GF-D8 (cell line): ENCODE data around the gene ZBED6.
"Not testable (repeated sequence)": the region's sequence is repeated elsewhere in the genome, so short reads cannot be mapped to it uniquely, and the experiment has no call there.

Experiments
- DNase-seq: peaks from one replicate; lab custom pipeline; 2025; lab: John Stamatoyannopoulos, UW

Gene ZBED6

GRCh38 chr1:203795441-203796235, at the start of gene ZBED6, which contains the start of gene ZC3H11A:
ZBED6 (plus strand) TSS chr1:203795623; CDS start chr1:203797523, 1,900 bp downstream.
ZC3H11A (plus strand) TSS chr1:203795623; CDS start chr1:203817071, 21,448 bp downstream.
- peak; percentile 94 for DNase-seq

DNA sequence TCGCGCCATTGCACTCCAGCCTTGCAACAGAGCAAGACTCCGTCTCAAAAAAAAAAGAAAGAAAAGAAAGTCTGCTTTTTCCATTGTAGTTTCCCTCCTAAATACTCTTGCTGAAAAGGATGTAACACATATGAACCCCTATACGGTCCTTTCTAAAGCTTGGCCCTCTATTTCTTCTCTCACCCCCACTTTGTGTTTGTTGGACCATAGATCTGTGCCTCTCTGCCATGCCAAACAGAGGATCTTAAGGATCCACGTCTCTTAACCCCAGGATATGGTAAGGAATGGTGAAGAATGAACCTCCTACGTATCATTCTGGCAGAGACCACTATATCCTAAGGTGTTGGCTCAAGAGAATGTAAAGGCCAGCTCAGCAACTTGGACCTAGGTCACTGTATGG, 49.1 kb upstream of the ZBED6 start:
- no peak for DNase-seq

DNA sequence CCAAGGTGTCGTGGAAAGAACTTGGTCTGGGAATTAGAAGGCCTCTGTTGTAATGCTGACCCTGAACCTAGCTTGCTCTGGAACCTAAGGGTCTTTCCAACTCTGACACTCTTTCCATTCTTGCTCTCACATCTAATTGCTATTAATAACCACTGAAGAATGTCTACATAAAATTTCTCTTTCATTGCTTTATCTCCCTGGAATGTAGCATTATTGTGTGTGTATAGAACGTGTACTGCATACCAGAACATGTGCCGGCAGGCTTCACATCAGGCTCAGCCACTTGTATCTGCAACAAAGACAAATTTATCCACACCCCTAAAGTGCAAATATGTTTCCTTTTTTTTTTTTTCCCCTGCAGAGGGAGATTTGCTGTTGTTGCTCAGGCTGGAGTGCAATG, 44.4 kb upstream of the ZBED6 start:
- no peak for DNase-seq

GRCh38 chr1:203751618-203752361, 43.6 kb upstream of the ZBED6 start:
- not testable (repeated sequence) for DNase-seq

- DNase-seq: no peak
These were observed 41.0 kb upstream of the ZBED6 start for GRCh38 chr1:203754455-203754864.

DNA sequence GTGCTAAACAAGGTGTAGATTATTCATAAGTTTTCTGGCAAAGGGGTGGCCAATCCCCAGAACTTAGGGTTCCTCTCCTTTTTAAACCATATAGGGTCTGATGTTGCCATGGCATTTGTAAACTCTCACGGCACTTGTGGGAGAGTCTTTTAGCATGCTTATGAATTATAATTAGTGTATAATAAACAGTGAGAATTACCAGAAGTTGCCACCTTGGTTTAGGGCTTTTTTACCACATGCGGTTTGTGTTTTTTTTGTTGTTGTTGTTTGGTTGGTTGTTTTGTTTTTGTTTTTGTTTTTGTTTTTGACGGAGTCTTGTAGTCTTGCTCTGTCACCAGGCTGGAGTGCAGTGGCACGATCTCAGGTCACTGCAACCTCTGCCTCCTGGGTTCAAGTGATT, 39.4 kb upstream of the ZBED6 start:
- DNase-seq: no peak

DNA sequence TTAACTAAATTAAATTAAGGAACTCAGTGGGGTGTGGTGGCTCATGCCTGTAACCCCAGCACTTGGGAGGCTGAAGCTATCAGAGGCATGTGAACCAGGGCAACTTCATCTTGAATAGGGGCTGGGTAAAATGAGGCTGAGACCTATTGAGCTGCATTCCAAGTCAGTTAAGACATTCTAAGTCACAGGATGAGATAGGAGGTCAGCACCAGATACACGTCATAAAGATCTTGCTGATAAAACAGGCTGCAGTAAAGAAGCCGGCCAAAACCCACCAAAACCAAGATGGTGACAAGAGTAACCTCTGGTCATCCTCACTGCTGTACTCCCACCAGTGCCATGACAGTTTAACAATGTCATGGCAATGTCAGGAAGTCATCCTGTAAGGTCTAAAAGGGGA, 36.7 kb upstream of the ZBED6 start:
- not testable (repeated sequence) for DNase-seq

GRCh38 chr1:203760506-203760905, 34.9 kb upstream of the ZBED6 start:
- DNase-seq: no peak

GRCh38 chr1:203761958-203762357, 33.5 kb upstream of the ZBED6 start:
- not testable (repeated sequence) for DNase-seq

DNA sequence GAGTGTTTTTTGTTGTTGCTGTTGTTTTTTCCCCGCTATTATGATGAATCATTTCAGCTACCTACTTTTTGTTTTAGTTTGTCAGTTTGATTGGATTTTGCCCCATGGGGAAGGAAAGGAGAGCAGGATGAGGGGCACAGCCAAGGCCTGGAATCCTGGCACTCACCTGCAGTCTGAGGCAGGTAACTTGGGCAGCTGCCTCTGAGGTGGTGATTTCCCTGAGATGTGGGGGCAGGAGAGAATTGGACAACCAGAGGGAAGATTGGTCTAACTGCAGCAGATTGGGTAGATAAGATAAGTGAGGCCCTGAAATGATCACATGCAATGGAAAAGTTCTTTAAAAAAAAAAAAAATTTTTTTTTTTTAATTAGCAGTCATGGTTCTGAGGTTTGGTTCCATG, 31.9 kb upstream of the ZBED6 start:
- DNase-seq: no peak

DNA sequence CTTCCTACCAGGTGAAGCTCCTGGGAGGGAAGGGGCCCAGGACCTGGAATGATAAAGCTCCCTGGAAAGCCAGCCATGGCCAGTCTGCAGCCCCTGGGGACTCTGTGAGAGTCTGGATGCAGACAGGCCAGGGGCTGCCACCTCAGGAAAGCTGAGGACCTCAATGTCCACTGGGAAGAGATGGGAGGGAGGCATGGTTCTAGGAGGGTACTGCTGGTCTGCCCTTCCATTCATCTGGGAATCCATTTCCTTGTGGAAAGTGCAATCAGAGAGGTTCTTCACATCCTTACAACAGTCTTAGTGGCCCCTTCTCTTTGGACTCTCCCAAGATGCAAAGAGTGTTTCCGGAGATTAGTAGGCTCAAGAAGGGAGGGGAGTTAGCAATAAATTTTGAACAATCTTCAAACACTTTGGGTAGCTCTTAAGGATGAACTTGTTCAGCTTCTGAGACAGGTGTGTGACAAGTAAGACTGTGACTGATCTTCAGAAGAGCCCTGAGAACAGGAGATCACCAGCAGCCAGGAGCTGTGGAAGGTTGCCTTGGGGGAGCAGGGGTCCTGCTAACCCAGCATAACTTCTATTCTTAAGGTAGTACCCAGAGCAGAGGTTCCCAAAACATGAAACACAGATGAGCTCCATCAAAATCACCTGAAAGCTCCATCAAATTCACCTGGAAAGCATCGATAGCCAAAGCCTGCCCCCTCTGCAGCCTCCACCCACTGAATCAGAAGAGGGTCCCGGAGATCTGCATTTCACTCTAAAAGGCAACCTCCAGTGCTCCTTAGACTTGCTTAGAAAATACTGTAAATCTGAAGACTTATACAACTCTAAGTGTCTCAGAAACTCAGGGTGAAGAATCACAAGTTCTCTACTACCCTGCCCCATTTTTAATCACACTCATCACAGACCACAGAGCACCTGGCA, 31.1 kb upstream of the ZBED6 start:
- DNase-seq: no peak

GRCh38 chr1:203765029-203765837, 30.2 kb upstream of the ZBED6 start, which contains the start of gene LAX1:
LAX1 (plus strand) TSS chr1:203765183; CDS start chr1:203765566, 383 bp downstream.
- DNase-seq: peak; percentile 86

- DNase-seq: no peak
These were observed 27.2 kb upstream of the ZBED6 start for GRCh38 chr1:203768256-203768655.

GRCh38 chr1:203769505-203770343, 25.7 kb upstream of the ZBED6 start:
- DNase-seq: peak; percentile 96

DNA sequence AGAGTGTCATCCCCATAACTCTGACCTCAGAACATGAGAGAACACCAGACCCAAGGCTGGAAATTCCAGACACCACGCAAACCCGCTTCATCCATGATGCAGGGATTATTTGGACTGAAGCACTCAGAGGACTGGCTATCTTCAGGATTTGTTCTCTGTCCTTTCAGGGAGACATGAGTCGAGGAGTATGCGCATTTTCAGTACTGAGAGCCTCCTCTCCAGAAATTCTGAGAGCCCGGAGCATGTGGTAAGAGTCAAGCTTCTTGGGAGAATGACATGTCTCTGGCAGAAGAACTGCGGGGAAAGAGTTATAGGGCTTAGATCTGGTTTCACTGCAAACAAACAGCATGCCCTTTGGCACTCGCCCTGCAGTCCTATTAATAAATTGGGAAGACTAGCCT, 23.5 kb upstream of the ZBED6 start:
- no peak for DNase-seq

DNA sequence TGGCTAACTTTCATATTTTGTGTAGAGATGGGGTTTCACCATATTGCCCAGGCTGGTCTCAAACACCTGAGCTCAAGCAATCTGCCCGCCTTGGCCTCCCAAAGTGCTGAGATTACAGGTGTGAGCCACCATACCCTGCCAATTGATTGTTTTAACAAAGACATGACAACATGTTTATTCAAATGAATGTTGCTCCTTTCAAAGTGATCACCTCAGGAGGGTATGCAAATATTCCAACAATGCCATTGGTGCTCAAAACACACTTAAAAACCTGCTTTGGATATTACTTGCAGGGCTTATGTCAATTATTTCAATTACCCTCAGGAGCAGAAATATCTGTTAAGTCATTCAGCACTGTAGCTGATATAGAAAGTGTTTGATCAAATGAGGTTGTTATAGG, 22.6 kb upstream of the ZBED6 start:
- DNase-seq: no peak

DNA sequence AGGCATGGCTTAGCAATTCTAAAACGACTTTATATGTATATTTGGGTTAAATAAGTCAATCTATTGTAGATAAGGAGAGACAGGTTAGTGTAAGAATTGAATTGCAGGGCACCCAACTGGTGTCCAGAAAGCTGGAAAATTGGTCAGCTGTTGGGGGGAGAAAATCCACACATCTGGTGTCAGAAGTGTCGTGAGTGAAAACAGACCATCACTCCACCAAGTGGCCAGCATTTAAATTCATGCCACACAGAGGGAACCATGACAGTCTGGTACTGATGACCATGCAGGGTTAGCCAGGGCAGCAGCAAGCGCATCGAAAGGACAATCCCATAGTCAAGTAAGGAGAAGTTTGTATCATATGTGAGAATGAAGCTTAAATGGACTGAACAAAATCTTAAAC, 18.8 kb upstream of the ZBED6 start:
- DNase-seq: no peak

DNA sequence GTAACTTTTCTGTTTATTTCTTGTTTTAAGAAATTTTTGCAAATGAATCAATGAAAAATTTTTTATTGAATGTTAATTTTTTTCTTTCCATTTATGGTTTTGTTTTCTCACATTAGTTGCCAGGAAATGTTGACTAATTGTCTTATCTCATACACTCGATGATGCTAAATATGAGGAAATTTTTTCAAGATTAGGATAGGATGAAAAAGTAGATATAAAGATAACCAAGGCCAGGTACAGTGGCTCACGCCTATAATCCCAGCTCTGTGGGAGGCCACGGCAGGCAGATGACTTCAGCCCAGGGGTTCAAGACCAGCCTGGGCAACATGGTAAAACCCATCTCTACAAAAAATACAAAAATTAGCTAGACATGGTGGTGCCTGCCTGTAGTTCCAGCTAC, 17.8 kb upstream of the ZBED6 start:
- DNase-seq: no peak

DNA sequence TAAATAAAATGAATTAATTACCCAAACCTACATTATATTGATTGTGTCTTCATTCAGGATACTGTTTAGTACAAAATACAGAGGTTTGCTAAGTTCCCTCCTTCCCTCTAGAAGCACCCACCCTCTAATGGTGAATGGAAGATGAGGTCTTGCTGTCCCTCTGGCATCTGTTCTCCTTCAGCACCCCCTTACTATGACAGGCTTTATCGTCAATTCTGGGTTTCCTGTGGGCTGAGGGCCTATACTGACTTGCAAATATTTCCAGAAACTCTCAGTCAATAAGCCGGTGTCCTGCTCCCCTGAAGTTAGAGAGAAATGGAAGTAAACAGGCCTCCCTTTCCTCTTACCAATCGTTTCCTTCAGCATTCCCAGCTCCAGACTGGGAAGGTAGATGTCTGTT, 17.3 kb upstream of the ZBED6 start:
- no peak for DNase-seq

- DNase-seq: no peak
These were observed 16.6 kb upstream of the ZBED6 start for GRCh38 chr1:203778789-203779188.
